HepG2 (cell line): ENCODE data around the gene MYADML2. TPM values are rescaled to one million over a fixed set of nuclear protein-coding genes. Genes with fewer than 3 reads are reported as not detected.
A peak's percentile ranks its signal among the peaks of the same experiment; 100 is the strongest.

ENCODE experiments used
- AGO2 ChIP-seq: fragments of 200-400 bp; formaldehyde crosslinking; optimal IDR thresholded peaks from 2 replicates; pipeline ENCODE3; 2017; ENCODE audit warnings: mild to moderate bottlenecking, low read depth, low read length, moderate library complexity
- ATRX ChIP-seq: sonication (generic); formaldehyde crosslinking; IDR thresholded peaks from 2 replicates; pipeline ENCODE4 v1.4.0; 2020; ENCODE audit warnings: missing genetic modification reagents, borderline replicate concordance
- NR2C2 ChIP-seq: sonication (generic); formaldehyde crosslinking; IDR thresholded peaks from 2 replicates; pipeline ENCODE4 v1.4.0; 2020; ENCODE audit warnings: missing genetic modification reagents, mild to moderate bottlenecking, moderate library complexity, borderline replicate concordance
- POLR2G ChIP-seq: fragments of 200-400 bp; formaldehyde crosslinking; IDR thresholded peaks from 2 replicates; pipeline ENCODE4 v1.6.1; 2018; ENCODE audit warnings: mild to moderate bottlenecking, low read depth, low read length, moderate library complexity
- RAD51 ChIP-seq: fragments of 450-650 bp; IDR thresholded peaks from 2 replicates; pipeline ENCODE4 v1.6.1; 2016; ENCODE audit warnings: borderline replicate concordance
- ZBTB2 ChIP-seq: sonication (generic); formaldehyde crosslinking; IDR thresholded peaks from 2 replicates; pipeline ENCODE4 v1.8.0; 2022; ENCODE audit warnings: low read depth, missing genetic modification reagents
- ZNF142 ChIP-seq: sonication (generic); formaldehyde crosslinking; IDR thresholded peaks from 2 replicates; pipeline ENCODE4 v1.4.0; 2020; ENCODE audit warnings: missing genetic modification reagents
- ZNF264 ChIP-seq: sonication (generic); formaldehyde crosslinking; IDR thresholded peaks from 2 replicates; pipeline ENCODE4 v1.4.0; 2020; ENCODE audit warnings: missing genetic modification reagents
- polyA plus RNA-seq, 8 experiments: library from polyadenylated mRNA; depleted of rRNA in 3 of 8; stranded (reverse) in 7 of 8; unstranded in 1 of 8; fragments of >200 nt; fragmentation: Illumina TruSeq in 4 of 8; extraction: Trizol in 4 of 8; gene quantifications; 2 replicates each; pipeline versions ENCODE4 v1.2.1 to v1.2.3, GENCODE V29; 2011 to 2016; ENCODE audit warnings: low read depth in 4 of 8, missing spikeins in 1 of 8, mixed read lengths in 1 of 8; ENCODE audit not compliant: insufficient read depth in 1 of 8
- total RNA-seq, 5 experiments: library from RNA; depleted of rRNA; stranded (reverse); fragments of >200 nt; fragmentation: Illumina TruSeq; extraction: Trizol; gene quantifications; 2 replicates each; pipeline ENCODE4 v1.2.3, GENCODE V29; 2016; ENCODE audit warnings: low read depth in 1 of 5
- TF ChIP-seq, protein P1 (sequence below), 2 experiments: fragments of 450-650 bp in 1 of 2; sonication (generic) in 1 of 2; formaldehyde crosslinking; IDR thresholded peaks; 2 replicates each; pipeline versions ENCODE4 v1.5.0 to v1.8.0; 2020 to 2022; ENCODE audit warnings: mild to moderate bottlenecking in 1 of 2, missing genetic modification reagents in 1 of 2
- TF ChIP-seq, protein P2 (sequence below): sonication (generic); formaldehyde crosslinking; IDR thresholded peaks from 2 replicates; pipeline ENCODE4 v1.4.0; 2020; ENCODE audit warnings: missing genetic modification reagents

MYADML2 gene
- total and polyA plus RNA-seq, 2 of the 13 experiments (the other 11 are each of a cell fraction or from before 2014, with no cell fraction given), result not detected

DNA sequence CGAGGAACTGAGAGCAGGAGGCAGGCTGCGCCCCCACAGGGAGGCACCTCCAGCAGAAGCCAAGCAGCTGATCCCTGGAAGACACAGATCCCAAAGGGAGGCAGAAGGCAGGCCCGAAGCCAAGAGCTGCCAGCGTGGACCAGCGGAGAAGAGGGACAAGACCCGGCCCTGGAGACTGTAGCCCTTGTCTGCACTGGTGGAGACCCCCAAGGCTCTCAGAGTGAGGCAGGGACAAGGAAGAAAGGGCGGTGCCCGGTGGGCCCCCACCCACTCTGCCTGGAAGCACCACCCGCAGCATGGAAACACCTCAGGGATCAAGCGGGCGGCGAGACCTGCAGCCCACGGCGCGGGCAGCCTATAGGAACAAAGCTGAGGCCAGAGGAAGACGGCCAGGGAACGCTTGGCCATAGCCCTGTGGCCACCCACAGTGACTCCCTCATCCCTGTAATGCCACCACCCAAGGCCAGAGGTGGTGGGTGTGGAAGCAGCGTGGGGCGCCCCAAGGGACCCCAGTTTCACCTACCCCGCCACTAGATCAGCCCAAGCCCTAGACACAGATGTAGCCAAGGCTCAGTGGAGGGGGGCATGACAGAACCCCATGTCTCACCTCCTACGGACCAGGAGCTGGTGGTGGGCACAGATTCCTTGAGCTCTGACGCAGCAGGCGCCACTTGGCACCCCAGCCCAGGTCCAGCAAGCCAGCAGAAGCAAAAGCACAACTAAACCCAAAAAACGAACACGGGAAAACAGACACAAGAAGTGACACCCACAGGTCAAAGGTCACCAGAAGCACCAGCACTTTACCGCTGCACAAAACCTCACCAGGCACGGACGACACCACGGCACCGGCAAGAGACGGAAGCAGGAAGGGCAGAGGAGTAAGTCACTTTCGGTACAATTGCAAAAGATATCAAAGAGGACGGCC lies 26.2 kb downstream of the MYADML2 start (continued):
- TF ChIP-seq ZNF142 (CRISPR knock-in tag) (no peak), RAD51 (no peak), ZBTB2 (CRISPR knock-in tag) (no peak), NR2C2 (0 out of 2 replicates have a peak, but pooled peaks have one; percentile 29), POLR2G (peak; percentile 26; the same call in 1 of the 2 replicates), AGO2 (peak; percentile 94), ZNF264 (CRISPR knock-in tag) (no peak), ATRX (CRISPR knock-in tag) (no peak)
- TF ChIP-seq, protein P1, sequence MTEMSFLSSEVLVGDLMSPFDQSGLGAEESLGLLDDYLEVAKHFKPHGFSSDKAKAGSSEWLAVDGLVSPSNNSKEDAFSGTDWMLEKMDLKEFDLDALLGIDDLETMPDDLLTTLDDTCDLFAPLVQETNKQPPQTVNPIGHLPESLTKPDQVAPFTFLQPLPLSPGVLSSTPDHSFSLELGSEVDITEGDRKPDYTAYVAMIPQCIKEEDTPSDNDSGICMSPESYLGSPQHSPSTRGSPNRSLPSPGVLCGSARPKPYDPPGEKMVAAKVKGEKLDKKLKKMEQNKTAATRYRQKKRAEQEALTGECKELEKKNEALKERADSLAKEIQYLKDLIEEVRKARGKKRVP (CRISPR knock-in tag; IDR thresholded peaks at IDR 0.05), result no peak
- TF ChIP-seq, protein P2, sequence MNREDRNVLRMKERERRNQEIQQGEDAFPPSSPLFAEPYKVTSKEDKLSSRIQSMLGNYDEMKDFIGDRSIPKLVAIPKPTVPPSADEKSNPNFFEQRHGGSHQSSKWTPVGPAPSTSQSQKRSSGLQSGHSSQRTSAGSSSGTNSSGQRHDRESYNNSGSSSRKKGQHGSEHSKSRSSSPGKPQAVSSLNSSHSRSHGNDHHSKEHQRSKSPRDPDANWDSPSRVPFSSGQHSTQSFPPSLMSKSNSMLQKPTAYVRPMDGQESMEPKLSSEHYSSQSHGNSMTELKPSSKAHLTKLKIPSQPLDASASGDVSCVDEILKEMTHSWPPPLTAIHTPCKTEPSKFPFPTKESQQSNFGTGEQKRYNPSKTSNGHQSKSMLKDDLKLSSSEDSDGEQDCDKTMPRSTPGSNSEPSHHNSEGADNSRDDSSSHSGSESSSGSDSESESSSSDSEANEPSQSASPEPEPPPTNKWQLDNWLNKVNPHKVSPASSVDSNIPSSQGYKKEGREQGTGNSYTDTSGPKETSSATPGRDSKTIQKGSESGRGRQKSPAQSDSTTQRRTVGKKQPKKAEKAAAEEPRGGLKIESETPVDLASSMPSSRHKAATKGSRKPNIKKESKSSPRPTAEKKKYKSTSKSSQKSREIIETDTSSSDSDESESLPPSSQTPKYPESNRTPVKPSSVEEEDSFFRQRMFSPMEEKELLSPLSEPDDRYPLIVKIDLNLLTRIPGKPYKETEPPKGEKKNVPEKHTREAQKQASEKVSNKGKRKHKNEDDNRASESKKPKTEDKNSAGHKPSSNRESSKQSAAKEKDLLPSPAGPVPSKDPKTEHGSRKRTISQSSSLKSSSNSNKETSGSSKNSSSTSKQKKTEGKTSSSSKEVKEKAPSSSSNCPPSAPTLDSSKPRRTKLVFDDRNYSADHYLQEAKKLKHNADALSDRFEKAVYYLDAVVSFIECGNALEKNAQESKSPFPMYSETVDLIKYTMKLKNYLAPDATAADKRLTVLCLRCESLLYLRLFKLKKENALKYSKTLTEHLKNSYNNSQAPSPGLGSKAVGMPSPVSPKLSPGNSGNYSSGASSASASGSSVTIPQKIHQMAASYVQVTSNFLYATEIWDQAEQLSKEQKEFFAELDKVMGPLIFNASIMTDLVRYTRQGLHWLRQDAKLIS, result no peak
